Gastrocnemius medialis (tissue), 4 donors: ENCODE measurements around the gene GALNT18. TPM values are rescaled to one million over a fixed set of nuclear protein-coding genes. Genes with fewer than 3 reads are reported as not detected.

Experiments
- ATAC-seq, 2 donors: fragments of 150-250 bp; one replicate each; pipeline ENCODE4 v1.9.1; 2016
- DNase-seq, 2 donors: peaks; one replicate each; pipeline ENCODE4 v3.0.0-alpha.2; 2019
- H3K27ac ChIP-seq, 4 donors: fragments of 200-600 bp; sonication (generic); 1 replicate in 1 of 4; 2 replicates in 3 of 4; pipeline ENCODE4 v1.5.1; 2016 to 2018; ENCODE audit warnings: mild to moderate bottlenecking in 2 of 4, moderate library complexity in 1 of 4
- H3K27me3 ChIP-seq, 3 donors: fragments of 200-600 bp; sonication (generic) in 2 of 3; 1 replicate in 1 of 3; 2 replicates in 2 of 3; pipeline versions ENCODE4 v1.5.1 to v1.6.0; 2016 to 2019; ENCODE audit warnings: mild to moderate bottlenecking in 1 of 3, moderate library complexity in 1 of 3
- H3K36me3 ChIP-seq, 2 donors: fragments of 200-600 bp; sonication (generic) in 1 of 2; one replicate each; pipeline ENCODE4 v1.5.1; 2017 to 2018
- H3K4me1 ChIP-seq, 2 donors: fragments of 200-600 bp; sonication (generic) in 1 of 2; one replicate each; pipeline ENCODE4 v1.5.1; 2016 to 2017; ENCODE audit warnings: mild to moderate bottlenecking in 2 of 2
- H3K4me3 ChIP-seq, 4 donors: fragments of 200-600 bp; sonication (generic) in 3 of 4; 1 replicate in 1 of 4; 2 replicates in 3 of 4; pipeline ENCODE4 v1.5.1; 2016 to 2019; ENCODE audit warnings: mild to moderate bottlenecking in 2 of 4
- H3K9me3 ChIP-seq, 3 donors: fragments of 200-600 bp; sonication (generic) in 2 of 3; 1 replicate in 1 of 3; 2 replicates in 2 of 3; pipeline ENCODE4 v1.5.1; 2016 to 2019
- CTCF ChIP-seq, 5 experiments: fragments of 450-650 bp in 3 of 5; fragments of 200-600 bp in 2 of 5; sonication (generic) in 2 of 5; IDR thresholded peaks in 4 of 5; conservative IDR thresholded peaks in 1 of 5; 1 replicate in 4 of 5; 2 replicates in 1 of 5; pipeline ENCODE4 v1.5.1; 2016 to 2019; ENCODE audit warnings: antibody characterized with exemption in 5 of 5, mild to moderate bottlenecking in 3 of 5, moderate library complexity in 3 of 5
- POLR2A ChIP-seq, 2 donors: fragments of 450-650 bp; IDR thresholded peaks; one replicate each; pipeline ENCODE4 v1.6.1; 2017; ENCODE audit warnings: antibody characterized with exemption in 2 of 2, mild to moderate bottlenecking in 2 of 2, moderate library complexity in 2 of 2
- in situ Hi-C, 4 donors: fragments of 200-750 bp; cut with MboI; loops; one replicate each; pipeline versions ENCODE4 v1.15.0 to v1.8.0; 2017; ENCODE audit warnings: low sequenced_read_pairs in 4 of 4
- intact Hi-C: fragments of 100-400 bp; cut with DNase I; formaldehyde crosslinking; loops from one replicate; pipeline ENCODE4 v1.15.1; 2023; ENCODE audit warnings: low total_unique reads
- total RNA-seq, 4 donors: library from RNA; depleted of rRNA; stranded (reverse); fragments of >200 nt; gene quantifications; one replicate each; pipeline versions ENCODE4 v1.1.0 to v1.2.3, GENCODE V29; 2016

GALNT18 gene
- total RNA-seq, 4 donors from 2014 or later: 10.5 to 29.2 (median 11.2) TPM

GRCh38 chr11:11380883-11381282 lies 240.9 kb downstream of the GALNT18 start:
- no peak overlapping the region for H3K4me3 ChIP-seq
- no peaks in the 10 kb centered on the region for H3K9me3 ChIP-seq

GRCh38 chr11:11380340-11380739 lies 241.5 kb downstream of the GALNT18 start:
- Histone ChIP-seq H3K27me3 (no peaks in the 10 kb centered on the region), H3K27ac (no peak overlapping the region), H3K9me3 (no peaks in the 10 kb centered on the region), H3K4me3 (no peak overlapping the region), H3K36me3 (no peaks in the 10 kb centered on the region), H3K4me1 (no peaks in the 10 kb centered on the region)
- TF ChIP-seq POLR2A (IDR thresholded peaks at IDR 0.05) (no peak), CTCF (IDR thresholded peaks at IDR 0.05 in 4 of 5, conservative IDR thresholded peaks at IDR 0.05 in 1 of 5) (no peak)
- DNase-seq (no peak), ATAC-seq (no peak)
- intact Hi-C loops: no loop called here
- in situ Hi-C loops: no loop called here

More at GRCh38 chr11:11380883-11381282, 240.9 kb downstream of the GALNT18 start:
- Histone ChIP-seq H3K27ac (no peak overlapping the region), H3K27me3 (no peaks in the 10 kb centered on the region), H3K36me3 (no peaks in the 10 kb centered on the region), H3K4me1 (no peaks in the 10 kb centered on the region)
- ATAC-seq (peak in 1 of 2 donors; percentile 64), DNase-seq (no peak)
- TF ChIP-seq CTCF (IDR thresholded peaks at IDR 0.05 in 4 of 5, conservative IDR thresholded peaks at IDR 0.05 in 1 of 5) (no peak), POLR2A (IDR thresholded peaks at IDR 0.05) (no peak)
- in situ Hi-C loops (no loop called here), intact Hi-C loops (no loop called here)

GRCh38 chr11:11379661-11380060 lies 242.1 kb downstream of the GALNT18 start:
- Histone ChIP-seq H3K4me3 (no peak overlapping the region), H3K9me3 (no peaks in the 10 kb centered on the region), H3K27ac (no peak overlapping the region), H3K27me3 (no peaks in the 10 kb centered on the region), H3K36me3 (no peaks in the 10 kb centered on the region), H3K4me1 (no peaks in the 10 kb centered on the region)
- intact Hi-C loops (no loop called here), in situ Hi-C loops (no loop called here)
- DNase-seq (no peak), ATAC-seq (no peak)
- no peak for TF ChIP-seq CTCF (IDR thresholded peaks at IDR 0.05 in 4 of 5, conservative IDR thresholded peaks at IDR 0.05 in 1 of 5)
- no peak for TF ChIP-seq POLR2A (IDR thresholded peaks at IDR 0.05)

DNA sequence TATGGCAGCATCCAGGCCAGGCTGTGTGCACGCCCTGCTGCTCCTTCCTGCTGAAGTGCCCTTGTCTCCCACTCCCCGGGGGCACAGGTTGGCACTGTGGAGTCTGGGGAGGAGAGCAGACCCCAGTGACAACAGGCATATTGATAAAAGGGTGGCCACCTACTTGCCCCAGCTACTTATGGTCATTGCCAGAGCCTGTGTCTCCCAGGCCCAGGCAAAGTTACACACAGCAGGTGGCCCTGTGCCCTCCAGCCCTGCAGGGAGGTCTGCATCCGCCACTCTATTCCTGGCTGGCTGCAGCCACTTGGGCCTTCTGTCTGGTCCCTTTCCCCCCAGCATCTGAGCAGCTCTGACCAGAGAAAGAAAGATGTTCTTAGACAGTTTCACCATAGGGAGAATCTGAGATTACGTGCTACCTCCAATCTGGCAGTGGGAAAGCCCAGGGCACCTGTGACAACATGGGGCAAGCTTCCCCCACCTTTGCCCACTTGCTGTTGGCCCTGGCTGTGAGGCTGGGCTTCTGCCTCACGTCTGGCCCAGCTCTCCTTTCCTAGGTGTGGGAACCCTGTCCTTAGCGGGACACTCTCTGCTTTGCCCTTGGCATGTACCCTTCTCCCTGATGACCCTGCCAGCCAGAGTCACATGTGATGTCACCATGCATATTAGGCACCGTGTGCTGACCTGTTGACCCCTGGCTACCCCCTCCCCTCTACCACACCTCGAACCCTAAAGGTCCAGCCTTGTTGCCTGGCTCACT lies 243.4 kb downstream of the GALNT18 start:
- no peak for DNase-seq
- Histone ChIP-seq H3K4me3 (no peak overlapping the region), H3K9me3 (no peaks in the 10 kb centered on the region), H3K27ac (no peak overlapping the region), H3K27me3 (no peaks in the 10 kb centered on the region), H3K36me3 (no peaks in the 10 kb centered on the region), H3K4me1 (no peaks in the 10 kb centered on the region)
- ATAC-seq: no peak
- in situ Hi-C loops: no loop called here
- intact Hi-C loops: no loop called here
- TF ChIP-seq CTCF (IDR thresholded peaks at IDR 0.05 in 4 of 5, conservative IDR thresholded peaks at IDR 0.05 in 1 of 5) (no peak), POLR2A (IDR thresholded peaks at IDR 0.05) (no peak)
